Esophagus (tissue), 2 donors: ENCODE measurements around the gene MTHFD2L. TPM values are rescaled to one million over a fixed set of nuclear protein-coding genes. Genes with fewer than 3 reads are reported as not detected.
A peak's percentile ranks its signal among the peaks of the same experiment; 100 is the strongest.

Experiments used
- H3K27ac ChIP-seq, 2 donors: one replicate each; pipeline ENCODE4 v1.5.1; 2013; ENCODE audit warnings: low read depth in 2 of 2, mild to moderate bottlenecking in 2 of 2, inconsistent platforms in 1 of 2, low read length in 1 of 2, moderate library complexity in 1 of 2
- H3K27me3 ChIP-seq, 2 donors: one replicate each; pipeline ENCODE4 v1.6.1; 2013; ENCODE audit warnings: low read length in 2 of 2, control low read depth in 1 of 2, mild to moderate bottlenecking in 1 of 2; ENCODE audit not compliant: insufficient read depth in 2 of 2, control insufficient read depth in 1 of 2
- H3K36me3 ChIP-seq, 2 donors: one replicate each; pipeline ENCODE4 v1.6.1; 2013; ENCODE audit warnings: low read length in 1 of 2; ENCODE audit not compliant: control insufficient read depth in 2 of 2, insufficient read depth in 2 of 2
- H3K4me1 ChIP-seq, 2 donors: one replicate each; pipeline ENCODE4 v1.6.1; 2013; ENCODE audit warnings: low read length in 1 of 2; ENCODE audit not compliant: control insufficient read depth in 2 of 2, insufficient read depth in 2 of 2
- H3K4me3 ChIP-seq, 2 donors: one replicate each; pipeline ENCODE4 v1.5.1; 2013; ENCODE audit warnings: low read length in 2 of 2, mild to moderate bottlenecking in 2 of 2, low read depth in 1 of 2, moderate library complexity in 1 of 2
- H3K9me3 ChIP-seq, 2 donors: one replicate each; pipeline ENCODE4 v1.6.1; 2013; ENCODE audit warnings: mild to moderate bottlenecking in 2 of 2, low read depth in 1 of 2, low read length in 1 of 2, moderate library complexity in 1 of 2; ENCODE audit not compliant: control insufficient read depth in 2 of 2, insufficient read depth in 1 of 2
- WGBS, 2 donors: extraction: QIAGEN DNeasy Blood & Tissue Kit; methylation state at CpG; one replicate each; pipeline ENCODE4 v1.1.7; 2013; 5-methylcytosine and 5-hydroxymethylcytosine counted together
- polyA plus RNA-seq, 2 donors: library from polyadenylated mRNA; stranded (reverse); fragments of 200-250 nt; gene quantifications; one replicate each; pipeline ENCODE4 v1.2.3, GENCODE V29; 2013
- donor health status: healthy with polysubstance abuse.
- donor health status: Bipolar disorder and iron deficiency.

Gene MTHFD2L
- polyA plus RNA-seq, 2 donors: 5.9 to 6.2 TPM

DNA sequence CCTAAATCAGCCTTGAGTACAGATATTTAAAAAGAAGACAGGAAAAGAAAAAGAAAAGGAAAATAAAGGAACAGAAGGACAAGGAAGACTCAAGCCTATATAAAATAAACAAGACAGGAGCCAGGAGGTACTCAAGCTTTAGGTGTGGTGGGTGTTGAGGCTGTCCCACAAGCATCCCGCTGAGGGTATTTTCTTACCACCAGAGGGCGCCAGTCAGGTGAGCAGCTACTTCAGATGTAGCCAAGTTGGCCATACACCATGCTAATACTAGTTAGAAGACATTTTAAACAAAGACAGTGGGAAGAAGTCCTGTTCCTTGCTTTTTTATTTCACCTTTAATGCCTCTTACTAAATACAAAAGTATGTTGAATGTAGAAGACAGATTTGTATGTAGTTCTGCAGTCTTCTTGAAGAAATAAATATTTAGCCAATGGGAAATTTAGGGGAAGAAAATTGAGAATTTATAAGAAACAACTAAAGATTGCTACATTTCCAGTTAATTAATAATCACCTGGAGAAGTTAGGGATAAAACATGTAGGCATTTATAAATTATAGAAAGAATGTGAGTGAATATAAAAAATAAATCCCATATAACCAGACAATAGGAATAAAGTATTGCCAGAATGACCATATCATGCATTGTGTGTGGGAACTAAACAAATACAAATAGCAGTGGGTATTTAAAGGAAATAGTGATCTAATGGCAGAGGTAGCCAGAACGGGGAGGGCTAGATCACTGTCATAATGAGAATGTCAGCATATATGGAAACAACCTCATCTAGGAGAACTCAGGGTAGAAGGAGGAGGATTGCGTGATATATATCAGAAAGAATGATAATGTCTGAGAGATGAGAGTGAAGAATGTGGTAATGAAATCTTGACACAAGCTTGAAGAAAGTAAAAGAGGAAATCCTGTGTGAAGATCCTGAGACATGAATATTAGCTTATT is 71.0 kb downstream of the MTHFD2L start:
- Histone ChIP-seq H3K4me3 (no peak overlapping the region), H3K36me3 (no peaks in the 10 kb centered on the region), H3K4me1 (no peaks in the 10 kb centered on the region), H3K27ac (no peak overlapping the region), H3K9me3 (no peaks in the 10 kb centered on the region), H3K27me3 (no peaks in the 10 kb centered on the region)
- 47 to 48% methylated on average over 4 of the region's 4 CpGs for WGBS, 2 donors

DNA sequence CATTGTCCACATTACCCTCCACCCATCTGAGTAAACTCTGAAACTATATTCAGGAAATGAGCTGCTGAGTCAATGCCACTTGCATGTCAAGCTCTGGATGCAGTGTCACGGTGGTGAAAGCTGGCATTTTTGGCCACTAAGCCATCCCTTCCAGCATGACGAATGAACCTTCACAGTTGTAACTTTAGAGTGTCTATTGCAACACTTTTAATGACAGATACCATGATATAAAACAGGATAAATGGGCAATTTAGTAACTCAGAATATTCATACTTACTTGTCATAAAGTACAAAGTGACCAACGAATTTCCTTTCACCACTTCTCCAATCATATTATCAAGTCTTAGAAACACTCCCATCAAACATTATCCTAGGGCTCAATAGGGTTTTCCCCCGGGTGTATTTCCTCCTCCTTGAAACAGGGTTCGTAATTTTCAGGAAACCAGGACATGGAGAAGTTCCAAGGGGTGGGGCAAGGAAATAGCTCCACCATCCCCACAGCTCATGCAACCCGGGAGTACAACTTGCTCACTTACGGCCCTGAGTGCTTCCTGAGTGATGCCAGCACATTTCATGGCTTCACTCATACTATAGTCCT is 73.1 kb downstream of the MTHFD2L start:
- Histone ChIP-seq H3K9me3 (no peaks in the 10 kb centered on the region), H3K27me3 (no peaks in the 10 kb centered on the region), H3K27ac (peak overlapping the region; percentile 49 to 78), H3K4me1 (no peaks in the 10 kb centered on the region), H3K36me3 (no peaks in the 10 kb centered on the region), H3K4me3 (no peak overlapping the region)
- WGBS, 2 donors: 42 to 49% methylated on average over 7 of the region's 7 CpGs

DNA sequence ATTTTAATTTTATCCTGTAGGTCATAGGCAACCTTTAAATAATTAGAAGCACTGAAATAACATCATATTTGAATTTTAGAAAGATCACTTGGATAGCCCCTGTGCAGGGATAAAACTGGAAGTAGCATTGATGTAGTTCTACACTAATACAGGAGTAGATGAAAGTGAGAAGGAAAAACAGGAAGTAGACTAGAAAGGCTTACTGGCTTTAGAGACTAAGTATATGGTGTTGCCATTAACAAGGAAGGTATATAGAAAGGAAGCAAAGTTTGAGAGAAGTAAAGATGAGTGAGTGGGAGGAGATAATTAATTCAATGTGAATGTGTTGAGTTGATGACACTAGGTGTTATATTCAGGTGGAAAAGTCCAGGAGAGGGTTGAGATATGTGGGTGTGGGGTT is 77.2 kb downstream of the MTHFD2L start:
- H3K36me3 ChIP-seq: no peaks in the 10 kb centered on the region
- H3K27ac ChIP-seq: no peak overlapping the region
- no peaks in the 10 kb centered on the region for H3K9me3 ChIP-seq
- no peak overlapping the region for H3K4me3 ChIP-seq
- H3K4me1 ChIP-seq: no peaks in the 10 kb centered on the region
- H3K27me3 ChIP-seq: no peaks in the 10 kb centered on the region

DNA sequence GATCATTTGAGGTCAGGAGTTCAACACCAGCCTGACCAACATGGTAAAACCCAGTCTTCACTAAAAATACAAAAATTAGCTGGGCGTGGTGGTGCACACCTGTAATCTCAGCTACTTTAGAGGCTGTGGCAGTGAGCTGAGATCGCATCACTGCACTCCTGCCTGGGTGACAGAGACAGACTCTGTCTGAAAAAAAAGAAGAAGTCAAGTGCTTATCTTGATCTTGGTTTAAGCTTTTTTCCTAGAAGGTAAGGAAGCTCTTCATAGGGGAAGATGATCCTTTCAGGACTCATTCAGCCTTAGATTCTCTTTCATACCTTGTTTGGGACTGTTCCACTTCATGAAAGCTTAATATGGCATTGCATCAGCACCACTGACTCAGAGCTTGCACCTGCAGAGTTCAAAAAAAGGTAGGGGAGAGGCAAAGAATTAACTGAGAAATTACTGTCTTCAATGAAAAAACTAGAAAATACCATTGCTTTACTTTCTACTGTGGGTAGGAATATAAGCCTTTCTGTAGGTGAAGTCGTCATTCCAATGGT is 79.6 kb downstream of the MTHFD2L start:
- no peaks in the 10 kb centered on the region for H3K36me3 ChIP-seq
- no peak overlapping the region for H3K4me3 ChIP-seq
- 72 to 82% methylated on average over 3 of the region's 3 CpGs for WGBS, 2 donors
- H3K9me3 ChIP-seq: no peaks in the 10 kb centered on the region
- no peaks in the 10 kb centered on the region for H3K27me3 ChIP-seq
- H3K4me1 ChIP-seq: no peaks in the 10 kb centered on the region
- peak overlapping the region in 1 of 2 donors; percentile 16 for H3K27ac ChIP-seq

DNA sequence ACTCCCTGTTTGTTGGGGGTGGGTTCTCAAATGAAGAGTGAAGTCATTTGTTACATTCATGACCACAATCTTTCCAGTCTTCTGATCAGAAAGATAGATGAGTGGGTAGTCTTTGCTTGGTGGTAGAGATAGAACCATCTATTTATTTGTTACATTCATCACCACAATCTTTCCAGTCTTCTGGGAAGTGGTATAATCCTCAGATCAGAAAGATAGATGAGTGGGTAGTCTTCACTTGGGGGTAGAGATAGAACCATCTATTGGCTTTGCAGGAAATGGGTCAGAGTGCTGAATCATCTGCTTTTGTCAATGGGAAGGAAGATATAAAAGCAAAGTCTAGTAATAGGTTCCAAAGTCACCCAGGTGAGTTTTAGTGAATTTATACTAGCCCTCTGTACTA is 86.1 kb downstream of the MTHFD2L start:
- Histone ChIP-seq H3K9me3 (no peaks in the 10 kb centered on the region), H3K36me3 (no peaks in the 10 kb centered on the region), H3K4me3 (no peak overlapping the region), H3K27ac (no peak overlapping the region), H3K27me3 (no peaks in the 10 kb centered on the region), H3K4me1 (no peaks in the 10 kb centered on the region)

DNA sequence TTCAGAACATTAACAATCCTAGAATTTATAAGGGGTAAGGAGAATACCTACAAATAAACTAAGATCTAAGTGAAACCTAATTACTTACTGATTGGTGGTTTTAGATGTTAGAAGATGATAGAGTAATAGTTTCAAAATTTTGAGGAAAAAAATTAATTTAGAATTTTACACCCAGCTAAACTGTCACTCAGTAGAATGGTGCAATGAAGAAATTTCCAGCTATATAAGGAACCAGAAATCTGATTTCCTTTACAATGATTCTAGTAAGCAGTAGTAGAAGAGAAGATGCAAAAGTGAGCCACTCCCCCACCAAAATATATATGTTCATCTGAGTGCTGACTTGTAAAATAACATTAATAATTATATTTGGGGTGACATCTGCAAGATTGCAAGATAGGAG is 95.0 kb downstream of the MTHFD2L start:
- Histone ChIP-seq H3K4me3 (no peak overlapping the region), H3K27ac (no peak overlapping the region), H3K36me3 (no peaks in the 10 kb centered on the region), H3K4me1 (no peaks in the 10 kb centered on the region), H3K9me3 (peaks cover 0 to 5% of the 10 kb centered on the region in 2 donors), H3K27me3 (no peaks in the 10 kb centered on the region)

DNA sequence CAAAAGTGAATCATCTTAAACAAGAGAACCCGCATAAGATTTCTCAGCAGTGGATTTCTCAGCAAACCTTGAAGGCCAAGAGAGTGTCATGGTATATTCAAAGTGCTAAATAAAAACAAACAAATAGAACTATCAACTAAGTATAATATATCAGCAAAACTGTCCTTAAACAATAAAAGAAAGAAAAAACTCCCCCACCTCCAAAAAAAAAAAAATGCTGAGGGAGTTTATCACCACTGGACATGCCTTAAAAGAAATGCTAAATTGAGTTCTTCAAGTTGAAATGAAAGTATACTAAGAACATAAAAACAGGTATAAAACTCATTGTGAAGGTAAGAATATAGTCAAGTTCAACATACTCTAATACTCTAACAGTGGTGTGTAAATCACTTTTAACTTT is 96.5 kb downstream of the MTHFD2L start:
- Histone ChIP-seq H3K27me3 (no peaks in the 10 kb centered on the region), H3K27ac (no peak overlapping the region), H3K36me3 (no peaks in the 10 kb centered on the region), H3K4me3 (no peak overlapping the region), H3K4me1 (peaks cover 0 to 2% of the 10 kb centered on the region in 2 donors), H3K9me3 (peaks cover 0 to 5% of the 10 kb centered on the region in 2 donors)
- WGBS, 2 donors: 94 to 97% methylated on average over 1 of the region's 1 CpG

DNA sequence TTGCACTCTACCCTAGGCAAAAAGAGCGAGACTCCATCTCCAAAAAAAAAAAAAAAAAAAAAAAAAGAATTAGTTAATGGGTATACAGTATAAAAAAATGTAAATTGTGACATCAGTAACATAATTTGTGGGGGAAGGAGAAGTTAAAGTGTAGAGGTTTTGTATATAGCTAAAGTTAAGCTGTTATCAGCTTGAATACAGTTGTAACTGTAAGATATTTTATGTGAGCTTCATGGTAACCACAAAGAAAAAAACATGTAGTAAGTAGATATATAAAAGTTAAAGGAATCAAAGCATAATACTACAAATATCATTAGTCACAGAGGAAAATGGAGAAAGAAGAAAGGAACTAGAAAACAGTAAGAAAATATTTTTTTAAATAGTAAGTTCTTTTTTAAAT is 97.2 kb downstream of the MTHFD2L start:
- no peaks in the 10 kb centered on the region for H3K36me3 ChIP-seq
- 93 to 97% methylated on average over 1 of the region's 1 CpG for WGBS, 2 donors
- peaks cover 2 to 3% of the 10 kb centered on the region in 2 donors for H3K4me1 ChIP-seq
- no peaks in the 10 kb centered on the region for H3K27me3 ChIP-seq
- peaks cover 0 to 5% of the 10 kb centered on the region in 2 donors for H3K9me3 ChIP-seq
- no peak overlapping the region for H3K4me3 ChIP-seq
- no peak overlapping the region for H3K27ac ChIP-seq

DNA sequence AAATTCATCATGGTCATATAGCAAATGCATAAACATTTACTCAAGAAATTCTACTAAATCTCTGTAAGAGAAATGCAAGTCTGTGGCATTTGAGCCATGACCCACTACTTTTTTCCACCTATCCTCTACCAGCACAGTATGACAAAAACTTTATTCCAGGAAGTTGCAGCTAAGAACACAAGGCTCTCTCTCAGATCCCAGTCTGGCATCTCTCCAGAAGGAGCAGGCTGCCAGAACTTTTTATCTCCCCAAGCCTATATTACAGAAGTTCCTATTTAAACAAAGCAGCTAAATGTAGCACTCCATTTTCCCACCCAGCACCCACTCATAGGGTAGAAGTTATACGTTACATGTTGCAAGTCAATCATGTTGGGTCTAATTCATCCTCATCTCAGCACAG is 101.0 kb downstream of the MTHFD2L start:
- 50 to 74% methylated on average over 1 of the region's 1 CpG for WGBS, 2 donors
- Histone ChIP-seq H3K36me3 (no peaks in the 10 kb centered on the region), H3K4me3 (no peak overlapping the region), H3K27me3 (no peaks in the 10 kb centered on the region), H3K9me3 (no peaks in the 10 kb centered on the region), H3K27ac (no peak overlapping the region), H3K4me1 (peaks cover 2 to 4% of the 10 kb centered on the region in 2 donors)
